KMS-11 (cell line): ENCODE results near the gene OR9Q1.

Experiments used
- H2AFZ ChIP-seq: fragments of 200-600 bp; sonication (generic); 2 replicates; pipeline ENCODE4 v1.6.1; 2016; ENCODE audit warnings: antibody characterized with exemption, mixed run types, low read depth
- H3K27ac ChIP-seq: fragments of 200-600 bp; sonication (generic); 2 replicates; pipeline ENCODE4 v1.6.1; 2016; ENCODE audit warnings: mild to moderate bottlenecking, mixed run types
- H3K27me3 ChIP-seq: fragments of 200-600 bp; sonication (generic); 2 replicates; pipeline ENCODE4 v1.6.1; 2017; ENCODE audit warnings: mild to moderate bottlenecking, low read depth, mixed run types, moderate library complexity; ENCODE audit not compliant: insufficient read depth
- H3K36me3 ChIP-seq: fragments of 200-600 bp; sonication (generic); 2 replicates; pipeline ENCODE4 v1.6.1; 2017; ENCODE audit warnings: mild to moderate bottlenecking, mixed run types; ENCODE audit not compliant: insufficient read depth
- H3K4me1 ChIP-seq: fragments of 200-600 bp; sonication (generic); 2 replicates; pipeline ENCODE4 v1.6.1; 2016; ENCODE audit warnings: mild to moderate bottlenecking, low read depth, mixed run types; ENCODE audit not compliant: poor library complexity, severe bottlenecking
- H3K4me2 ChIP-seq: fragments of 200-600 bp; sonication (generic); 2 replicates; pipeline ENCODE4 v1.7.0; 2016; ENCODE audit warnings: mild to moderate bottlenecking, mixed run types
- H3K4me3 ChIP-seq: fragments of 200-600 bp; sonication (generic); IDR thresholded peaks from 2 replicates; pipeline ENCODE4 v1.6.1; 2017; ENCODE audit warnings: low read depth, low read length, mixed read lengths; ENCODE audit not compliant: insufficient read depth
- H3K79me2 ChIP-seq: fragments of 200-600 bp; sonication (generic); 2 replicates; pipeline ENCODE4 v1.6.1; 2016; ENCODE audit warnings: low read depth, mixed run types; ENCODE audit not compliant: insufficient read depth
- H3K9ac ChIP-seq: fragments of 200-600 bp; sonication (generic); 2 replicates; pipeline ENCODE4 v1.6.1; 2016; ENCODE audit warnings: mild to moderate bottlenecking, mixed run types
- H4K20me1 ChIP-seq: fragments of 200-600 bp; sonication (generic); 2 replicates; pipeline ENCODE4 v1.6.1; 2016; ENCODE audit warnings: mild to moderate bottlenecking, mixed run types; ENCODE audit not compliant: insufficient read depth
- TF ChIP-seq, protein P1 (sequence below): fragments of 200-600 bp; sonication (generic); conservative IDR thresholded peaks from 2 replicates; pipeline ENCODE4 v1.6.1; 2017; ENCODE audit warnings: low read depth, mild to moderate bottlenecking, antibody characterized with exemption, low read length, moderate library complexity, mixed read lengths

Gene OR9Q1

DNA sequence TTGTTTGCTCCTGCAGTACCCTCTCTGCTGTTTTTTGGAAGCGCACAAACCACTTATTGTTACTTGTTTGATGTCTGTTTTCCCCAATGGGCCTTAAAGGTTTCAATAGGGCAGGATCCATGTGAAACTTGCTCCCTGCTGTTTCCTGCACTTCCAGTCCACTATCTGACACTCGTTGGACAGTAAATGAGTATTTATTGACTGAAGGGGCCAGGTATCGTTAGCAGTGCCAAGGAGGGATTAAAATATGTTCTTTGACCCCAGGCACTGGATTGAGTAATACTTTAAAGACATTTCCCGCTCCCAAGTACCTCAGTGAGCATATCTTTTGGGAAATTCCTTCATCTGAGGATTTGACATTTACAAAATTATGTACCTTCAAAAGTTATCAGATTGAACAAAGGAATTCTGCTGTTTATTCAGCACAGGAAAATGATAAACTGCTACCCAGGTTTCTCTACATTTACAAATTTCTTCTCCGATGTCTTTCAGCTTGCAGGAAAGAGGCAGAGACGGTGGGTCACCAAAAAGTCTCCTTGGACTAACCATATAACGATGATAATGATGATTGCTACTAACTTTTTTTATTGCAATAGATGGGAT, 141.9 kb downstream of the OR9Q1 start:
- no peak overlapping the region for H3K9ac ChIP-seq
- H3K79me2 ChIP-seq: no peaks in the 10 kb centered on the region
- no peak overlapping the region for H3K4me2 ChIP-seq
- H3K27ac ChIP-seq: no peak overlapping the region
- no peak overlapping the region for H2AFZ ChIP-seq
- H3K27me3 ChIP-seq: no peaks in the 10 kb centered on the region
- no peaks in the 10 kb centered on the region for H3K4me1 ChIP-seq
- TF ChIP-seq, protein P1, sequence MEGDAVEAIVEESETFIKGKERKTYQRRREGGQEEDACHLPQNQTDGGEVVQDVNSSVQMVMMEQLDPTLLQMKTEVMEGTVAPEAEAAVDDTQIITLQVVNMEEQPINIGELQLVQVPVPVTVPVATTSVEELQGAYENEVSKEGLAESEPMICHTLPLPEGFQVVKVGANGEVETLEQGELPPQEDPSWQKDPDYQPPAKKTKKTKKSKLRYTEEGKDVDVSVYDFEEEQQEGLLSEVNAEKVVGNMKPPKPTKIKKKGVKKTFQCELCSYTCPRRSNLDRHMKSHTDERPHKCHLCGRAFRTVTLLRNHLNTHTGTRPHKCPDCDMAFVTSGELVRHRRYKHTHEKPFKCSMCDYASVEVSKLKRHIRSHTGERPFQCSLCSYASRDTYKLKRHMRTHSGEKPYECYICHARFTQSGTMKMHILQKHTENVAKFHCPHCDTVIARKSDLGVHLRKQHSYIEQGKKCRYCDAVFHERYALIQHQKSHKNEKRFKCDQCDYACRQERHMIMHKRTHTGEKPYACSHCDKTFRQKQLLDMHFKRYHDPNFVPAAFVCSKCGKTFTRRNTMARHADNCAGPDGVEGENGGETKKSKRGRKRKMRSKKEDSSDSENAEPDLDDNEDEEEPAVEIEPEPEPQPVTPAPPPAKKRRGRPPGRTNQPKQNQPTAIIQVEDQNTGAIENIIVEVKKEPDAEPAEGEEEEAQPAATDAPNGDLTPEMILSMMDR: no peak
- H3K36me3 ChIP-seq: no peaks in the 10 kb centered on the region
- no peak overlapping the region for H3K4me3 ChIP-seq
- no peaks in the 10 kb centered on the region for H4K20me1 ChIP-seq

DNA sequence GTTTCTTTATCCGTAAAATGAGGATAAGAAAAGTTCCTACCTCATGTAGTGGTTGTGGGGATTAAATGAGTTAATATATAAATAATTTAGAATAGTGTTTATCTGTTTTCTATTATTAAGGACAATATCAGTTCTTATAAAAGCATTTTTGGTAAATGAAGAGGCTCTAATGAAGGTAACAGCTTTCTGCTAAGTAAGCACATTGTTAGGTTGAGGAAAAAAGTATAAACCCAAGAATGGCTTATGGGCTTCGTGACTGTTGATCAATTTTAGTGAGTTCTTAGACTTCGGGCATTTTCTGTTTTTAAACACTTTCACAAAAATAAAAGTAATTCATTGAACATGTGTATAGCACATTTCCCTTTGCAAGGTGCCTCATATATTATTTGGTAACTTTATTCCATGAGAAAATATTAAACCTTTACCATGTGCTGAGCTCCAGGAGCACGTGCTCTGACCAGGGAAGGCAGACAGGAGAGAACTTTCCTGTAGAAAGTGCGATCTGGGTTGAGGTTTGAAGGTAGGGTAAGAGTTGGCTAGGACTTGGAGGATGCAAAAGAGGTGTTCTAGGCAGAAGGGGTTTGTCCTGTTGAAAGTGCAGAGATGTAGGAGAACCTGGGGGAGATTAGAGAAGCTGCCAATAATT, 153.9 kb downstream of the OR9Q1 start:
- H3K36me3 ChIP-seq: no peaks in the 10 kb centered on the region
- no peak overlapping the region for H3K27ac ChIP-seq
- no peak overlapping the region for H3K4me3 ChIP-seq
- no peaks in the 10 kb centered on the region for H3K79me2 ChIP-seq
- TF ChIP-seq, protein P1: no peak
- no peak overlapping the region for H3K9ac ChIP-seq
- peaks cover 11% of the 10 kb centered on the region for H3K4me1 ChIP-seq
- H4K20me1 ChIP-seq: no peaks in the 10 kb centered on the region
- H3K27me3 ChIP-seq: no peaks in the 10 kb centered on the region
- no peak overlapping the region for H3K4me2 ChIP-seq
- no peak overlapping the region for H2AFZ ChIP-seq

DNA sequence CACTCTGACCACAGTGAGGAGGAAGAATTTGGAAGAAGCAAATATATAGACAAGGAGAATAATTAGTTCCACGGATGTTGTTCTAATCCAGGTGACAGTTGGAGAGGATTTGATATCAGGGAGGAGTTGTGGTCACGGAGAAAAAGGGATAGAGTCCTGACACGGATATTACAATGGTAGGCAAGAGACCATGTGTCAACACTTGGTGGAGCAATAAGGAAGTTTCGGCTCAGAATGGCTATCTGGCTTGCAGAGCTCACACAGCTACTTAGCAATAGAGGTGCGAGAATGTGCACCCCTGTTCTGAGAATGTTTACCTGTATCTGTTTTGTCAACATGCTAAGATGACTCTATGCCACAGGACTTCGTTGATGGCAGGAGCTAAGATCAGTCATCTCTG, 154.8 kb downstream of the OR9Q1 start:
- Histone ChIP-seq H3K36me3 (no peaks in the 10 kb centered on the region), H3K27me3 (no peaks in the 10 kb centered on the region), H2AFZ (no peak overlapping the region), H3K4me3 (no peak overlapping the region), H3K4me2 (no peak overlapping the region), H3K27ac (no peak overlapping the region), H3K79me2 (no peaks in the 10 kb centered on the region), H4K20me1 (no peaks in the 10 kb centered on the region), H3K9ac (no peak overlapping the region), H3K4me1 (peaks cover 21% of the 10 kb centered on the region)
- TF ChIP-seq, protein P1: no peak

DNA sequence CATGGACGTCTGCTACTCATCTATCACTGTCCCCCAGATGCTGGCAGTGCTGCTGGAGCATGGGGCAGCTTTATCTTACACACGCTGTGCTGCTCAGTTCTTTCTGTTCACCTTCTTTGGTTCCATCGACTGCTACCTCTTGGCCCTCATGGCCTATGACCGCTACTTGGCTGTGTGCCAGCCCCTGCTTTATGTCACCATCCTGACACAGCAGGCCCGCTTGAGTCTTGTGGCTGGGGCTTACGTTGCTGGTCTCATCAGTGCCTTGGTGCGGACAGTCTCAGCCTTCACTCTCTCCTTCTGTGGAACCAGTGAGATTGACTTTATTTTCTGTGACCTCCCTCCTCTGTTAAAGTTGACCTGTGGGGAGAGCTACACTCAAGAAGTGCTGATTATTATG, 156.0 kb downstream of the OR9Q1 start:
- TF ChIP-seq, protein P1: no peak
- Histone ChIP-seq H3K79me2 (no peaks in the 10 kb centered on the region), H3K4me3 (no peak overlapping the region), H3K9ac (no peak overlapping the region), H3K27ac (no peak overlapping the region), H3K4me2 (no peak overlapping the region), H4K20me1 (no peaks in the 10 kb centered on the region), H3K27me3 (no peaks in the 10 kb centered on the region), H2AFZ (no peak overlapping the region), H3K4me1 (peaks cover 33% of the 10 kb centered on the region), H3K36me3 (no peaks in the 10 kb centered on the region)
